ENCODE measurements around the gene FGF1. TPM values are rescaled to one million over a fixed set of nuclear protein-coding genes. Genes with fewer than 3 reads are reported as not detected.

FGF1 gene
- total and polyA plus RNA-seq, 9 donors, result 0.10 to 3.6 (median 0.55) TPM

DNA sequence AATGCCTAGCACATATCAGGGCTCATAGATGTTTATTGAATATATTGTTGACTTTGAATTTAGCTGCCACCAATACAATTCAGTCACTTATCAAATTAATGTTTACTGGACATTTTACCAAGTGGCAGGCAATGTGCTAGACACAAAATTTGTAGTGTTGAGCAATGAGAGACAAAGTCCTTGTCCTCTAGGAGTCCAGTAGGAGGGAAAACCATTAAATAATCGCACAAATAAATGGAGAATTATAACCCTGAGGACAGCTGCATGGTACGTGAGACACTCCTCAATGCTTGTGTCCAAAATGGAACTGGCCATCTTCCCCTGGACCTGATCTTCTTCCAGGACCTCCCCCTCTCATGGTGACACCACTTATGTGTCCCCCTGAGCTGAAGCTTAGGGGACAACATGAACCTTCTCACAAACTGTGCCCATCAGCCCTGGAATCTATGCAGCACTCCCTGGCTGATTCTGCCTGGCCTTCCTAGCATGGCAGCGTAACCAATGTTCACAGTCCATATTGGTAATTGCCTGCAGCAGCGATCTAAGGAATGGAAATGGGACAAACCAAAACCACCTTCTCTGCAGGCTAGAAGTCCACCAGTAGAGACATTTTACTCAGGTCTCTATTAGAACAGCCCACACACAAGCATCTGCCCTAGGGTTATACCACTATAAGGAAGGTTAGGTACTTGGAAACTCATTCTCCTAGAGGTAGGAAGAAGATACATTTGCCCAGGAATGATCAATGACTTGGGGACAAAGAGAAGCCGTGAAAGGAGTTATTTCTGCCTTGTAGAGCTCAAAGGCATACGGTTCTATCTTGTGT is 75.5 kb downstream of the FGF1 start:
- no peaks in the 10 kb centered on the region for H3K36me3 ChIP-seq
- H3K4me1 ChIP-seq (ENCODE audit: insufficient read depth), result no peaks in the 10 kb centered on the region
- H3K27ac ChIP-seq, result no peak overlapping the region
- WGBS, 3 donors, result 73 to 83% (median 76%) methylated on average over 6 of the region's 6 CpGs
- no peak overlapping the region for H3K4me3 ChIP-seq
- intact Hi-C loops (cut with DNase I), result loop anchor here (2.0 to 10.0 kb wide), 4 partner anchors 47 to 794 kb away; partner anchors contain the start of gene NR3C1 (in 1 of the 4)
- DNase-seq, result no peak
- H3K9me3 ChIP-seq, result no peaks in the 10 kb centered on the region
- TF ChIP-seq POLR2A (IDR thresholded peaks at IDR 0.05) (no peak), EP300 (IDR thresholded peaks at IDR 0.05) (no peak), CTCF (IDR thresholded peaks at IDR 0.05) (no peak)
- no peaks in the 10 kb centered on the region for H3K27me3 ChIP-seq

- Histone ChIP-seq H3K9me3 (no peaks in the 10 kb centered on the region), H3K27ac (no peak overlapping the region), H3K4me3 (no peak overlapping the region), H3K4me1 (ENCODE audit: insufficient read depth) (no peaks in the 10 kb centered on the region), H3K27me3 (no peaks in the 10 kb centered on the region), H3K36me3 (no peaks in the 10 kb centered on the region)
- intact Hi-C loops (cut with DNase I), result loop anchor here in 1 of 4 donors (10.0 kb wide), 1 partner anchor 266 kb away; no protein-coding TSS in a partner anchor
- TF ChIP-seq EP300 (IDR thresholded peaks at IDR 0.05) (no peak), CTCF (IDR thresholded peaks at IDR 0.05) (no peak), POLR2A (IDR thresholded peaks at IDR 0.05) (no peak)
- DNase-seq, result no peak
- 81 to 88% (median 85%) methylated on average over 6 of the region's 6 CpGs for WGBS, 3 donors
Measured at GRCh38 chr5:142609142-142609541, 76.7 kb downstream of the FGF1 start.

DNA sequence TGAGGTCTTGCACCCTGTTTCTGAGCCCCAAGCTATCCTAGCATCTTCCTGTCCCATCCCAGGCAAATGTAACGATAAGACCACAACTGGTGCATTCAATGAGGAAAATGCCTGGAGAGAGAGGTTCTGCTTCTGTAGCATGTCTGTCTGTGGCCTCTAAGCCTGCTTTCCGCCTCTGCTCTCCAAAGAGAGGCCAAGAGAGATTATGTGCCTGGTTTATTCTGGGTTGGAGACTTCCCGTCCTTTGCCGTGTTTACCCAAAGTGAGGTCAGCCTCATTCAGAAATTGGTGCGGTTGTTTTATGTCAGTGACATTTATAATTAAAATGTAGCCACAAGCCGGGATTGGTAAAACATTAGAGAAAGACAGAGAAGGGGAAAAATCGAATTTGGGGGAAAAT is 77.8 kb downstream of the FGF1 start:
- H3K36me3 ChIP-seq, result no peaks in the 10 kb centered on the region

DNA sequence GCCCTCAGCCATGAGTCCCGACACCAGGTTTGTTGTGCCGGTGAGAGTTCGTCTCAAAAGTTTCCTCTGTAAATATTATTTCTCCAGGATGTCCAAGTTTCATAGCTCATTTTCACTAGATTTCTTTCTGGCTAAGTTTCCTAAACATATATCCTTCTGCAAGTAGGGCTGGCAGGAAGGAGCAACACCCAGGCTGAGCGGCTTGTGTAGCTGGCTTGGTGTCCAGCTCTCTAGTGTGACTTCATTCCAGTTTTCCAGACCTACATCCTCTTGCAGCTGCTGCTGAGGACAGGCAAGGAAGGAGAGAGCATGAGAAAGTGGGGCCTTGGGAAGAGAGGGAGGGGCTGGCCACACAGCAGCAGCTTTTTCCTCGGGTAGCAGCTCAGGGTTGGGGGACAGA is 80.3 kb downstream of the FGF1 start:
- DNase-seq, result no peak
- Histone ChIP-seq H3K4me3 (no peak overlapping the region), H3K4me1 (ENCODE audit: insufficient read depth) (peaks cover 3% of the 10 kb centered on the region), H3K36me3 (no peaks in the 10 kb centered on the region), H3K27me3 (no peaks in the 10 kb centered on the region), H3K27ac (no peak overlapping the region), H3K9me3 (no peaks in the 10 kb centered on the region)
- WGBS, 3 donors, result 45 to 66% (median 56%) methylated on average over 5 of the region's 5 CpGs
- TF ChIP-seq CTCF (IDR thresholded peaks at IDR 0.05), result no peak
- no peak for TF ChIP-seq POLR2A (IDR thresholded peaks at IDR 0.05)
- no peak for TF ChIP-seq EP300 (IDR thresholded peaks at IDR 0.05)
- intact Hi-C loops (cut with DNase I), result loop anchor here in 1 of 4 donors (10.0 kb wide), 1 partner anchor 269 kb away; no protein-coding TSS in a partner anchor

More for the DNA sequence above, 77.8 kb downstream of the FGF1 start:
- WGBS, 3 donors, result 77 to 84% (median 81%) methylated on average over 7 of the region's 7 CpGs
- TF ChIP-seq EP300 (IDR thresholded peaks at IDR 0.05) (no peak), CTCF (IDR thresholded peaks at IDR 0.05) (no peak), POLR2A (IDR thresholded peaks at IDR 0.05) (no peak)
- no peaks in the 10 kb centered on the region for H3K4me1 ChIP-seq (ENCODE audit: insufficient read depth)
- DNase-seq, result no peak
- H3K27ac ChIP-seq, result no peak overlapping the region
- no peaks in the 10 kb centered on the region for H3K27me3 ChIP-seq
- H3K4me3 ChIP-seq, result no peak overlapping the region
- H3K9me3 ChIP-seq, result no peaks in the 10 kb centered on the region
- intact Hi-C loops (cut with DNase I), result loop anchor here in 1 of 4 donors (10.0 kb wide), 1 partner anchor 267 kb away; no protein-coding TSS in a partner anchor

All from ovary (tissue), 9 donors.